Stimulated activated CD4-positive, alpha-beta T cell treated with anti-CD3 and anti-CD28 coated beads, Interleukin-4, amount 100 ng/mL, for 1 hour (primary cell): ENCODE results near the gene RGS19.
"Not testable (repeated sequence)": the region's sequence is repeated elsewhere in the genome, so short reads cannot be mapped to it uniquely, and the experiment has no call there.

ENCODE experiments used
- DNase-seq: peaks from one replicate; pipeline ENCODE4 v3.0.0-alpha.2; 2020

The RGS19 gene

DNA sequence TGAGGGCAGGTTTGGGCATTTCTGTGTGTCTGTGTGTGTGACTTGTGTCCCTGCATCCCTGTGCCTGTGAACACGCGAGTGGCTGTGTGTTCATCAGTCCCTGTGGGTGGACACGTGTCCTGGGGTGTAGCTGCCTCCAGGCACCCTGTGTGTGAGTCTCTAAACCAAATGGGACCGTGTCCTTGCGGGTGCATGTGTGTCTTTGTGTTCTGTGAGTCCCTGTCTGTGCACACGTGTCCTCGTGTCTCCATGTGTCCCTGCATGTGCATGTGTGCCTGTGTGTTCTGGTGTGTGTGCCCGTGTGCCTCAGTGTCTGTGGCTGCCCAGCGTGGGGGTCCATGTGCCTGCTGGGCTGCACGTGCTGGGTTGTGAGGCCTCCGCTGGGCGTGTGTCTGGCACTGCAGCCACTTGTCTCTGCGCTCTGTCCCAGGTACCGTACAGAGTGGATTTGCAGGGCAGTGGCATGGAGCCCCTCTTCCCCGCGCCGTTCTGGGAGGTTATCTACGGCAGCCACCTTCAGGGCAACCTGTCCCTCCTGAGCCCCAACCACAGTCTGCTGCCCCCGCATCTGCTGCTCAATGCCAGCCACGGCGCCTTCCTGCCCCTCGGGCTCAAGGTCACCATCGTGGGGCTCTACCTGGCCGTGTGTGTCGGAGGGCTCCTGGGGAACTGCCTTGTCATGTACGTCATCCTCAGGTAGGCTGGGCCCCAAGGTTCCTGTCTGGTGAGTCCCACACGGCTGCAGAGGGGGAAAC, 13.1 kb upstream of the RGS19 start:
- no peak for DNase-seq

DNA sequence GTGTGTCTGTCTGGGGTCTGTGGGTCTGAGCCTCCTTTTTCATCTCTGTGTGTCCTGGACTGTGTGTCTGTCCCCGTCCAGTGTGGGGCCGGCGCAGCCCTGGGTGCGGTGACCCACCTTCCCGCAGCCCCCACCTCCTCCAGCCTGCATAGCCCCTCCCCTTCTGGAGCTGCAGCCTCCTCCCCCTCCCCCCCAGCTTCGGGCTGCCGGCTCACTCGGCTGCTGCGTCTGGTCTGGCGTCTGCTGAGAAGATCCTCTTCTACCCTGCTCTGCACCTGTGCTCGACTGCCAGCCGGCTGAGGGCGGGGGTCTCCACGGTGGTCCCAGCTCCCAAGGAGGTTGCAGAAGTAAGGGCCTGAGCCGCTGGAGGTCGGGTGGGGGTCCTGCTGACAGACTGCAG, 12.5 kb upstream of the RGS19 start:
- DNase-seq, result no peak

DNA sequence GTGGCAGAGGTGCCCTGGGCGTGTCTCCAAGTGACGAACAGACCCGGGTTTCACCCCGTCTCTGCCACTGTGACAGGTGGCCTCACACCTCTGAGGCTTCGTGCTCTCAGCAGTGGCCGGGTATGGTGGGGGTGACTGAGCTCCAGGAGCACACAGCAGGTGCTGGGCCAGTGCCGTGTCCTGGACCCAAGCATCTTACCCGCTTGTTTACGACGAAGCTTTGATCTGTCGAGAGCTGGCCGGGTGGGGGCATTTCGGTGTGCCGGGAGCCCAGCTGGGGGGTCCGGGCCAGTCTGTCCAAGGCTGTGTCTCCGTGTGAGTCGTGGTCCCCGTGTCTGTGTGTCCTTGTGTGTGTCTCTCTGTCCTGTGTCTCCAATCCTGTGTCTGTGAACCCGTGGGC, 12.0 kb upstream of the RGS19 start:
- DNase-seq, result no peak

DNA sequence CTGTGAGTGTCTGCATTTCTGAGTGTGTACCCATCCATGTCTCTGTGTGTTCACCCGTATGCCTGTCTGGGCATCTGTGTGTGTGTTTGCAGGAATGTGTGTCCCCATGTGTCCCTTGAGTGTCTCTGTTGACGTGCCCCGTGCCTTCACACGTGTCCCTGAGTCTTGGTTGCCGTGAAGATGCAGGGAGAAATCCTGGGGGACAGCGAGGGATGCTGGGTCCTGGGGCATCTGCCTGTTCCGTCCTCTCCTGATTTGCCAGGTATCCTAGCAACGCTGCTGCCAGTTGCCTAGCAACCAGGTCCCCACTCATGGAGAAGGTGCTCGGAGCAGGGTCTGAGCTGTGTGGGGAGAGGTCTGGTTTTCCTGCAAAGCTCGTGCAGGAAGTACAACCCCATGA, 10.8 kb upstream of the RGS19 start:
- no peak for DNase-seq

DNA sequence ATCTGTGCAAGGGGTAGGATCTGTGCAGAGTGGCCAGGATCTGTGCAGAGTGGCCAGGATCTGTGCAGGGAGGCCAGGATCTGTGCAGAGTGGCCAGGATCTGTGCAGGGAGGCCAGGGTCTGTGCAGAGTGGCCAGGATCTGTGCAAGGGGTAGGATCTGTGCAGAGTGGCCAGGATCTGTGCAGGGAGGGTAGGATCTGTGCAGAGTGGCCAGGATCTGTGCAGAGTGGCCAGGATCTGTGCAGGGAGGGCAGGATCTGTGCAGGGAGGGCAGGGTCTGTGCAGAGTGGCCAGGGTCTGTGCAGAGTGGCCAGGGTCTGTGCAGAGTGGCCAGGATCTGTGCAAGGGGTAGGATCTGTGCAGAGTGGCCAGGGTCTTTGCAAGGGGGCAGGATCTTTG, 9.3 kb upstream of the RGS19 start:
- DNase-seq, result not testable (repeated sequence)

DNA sequence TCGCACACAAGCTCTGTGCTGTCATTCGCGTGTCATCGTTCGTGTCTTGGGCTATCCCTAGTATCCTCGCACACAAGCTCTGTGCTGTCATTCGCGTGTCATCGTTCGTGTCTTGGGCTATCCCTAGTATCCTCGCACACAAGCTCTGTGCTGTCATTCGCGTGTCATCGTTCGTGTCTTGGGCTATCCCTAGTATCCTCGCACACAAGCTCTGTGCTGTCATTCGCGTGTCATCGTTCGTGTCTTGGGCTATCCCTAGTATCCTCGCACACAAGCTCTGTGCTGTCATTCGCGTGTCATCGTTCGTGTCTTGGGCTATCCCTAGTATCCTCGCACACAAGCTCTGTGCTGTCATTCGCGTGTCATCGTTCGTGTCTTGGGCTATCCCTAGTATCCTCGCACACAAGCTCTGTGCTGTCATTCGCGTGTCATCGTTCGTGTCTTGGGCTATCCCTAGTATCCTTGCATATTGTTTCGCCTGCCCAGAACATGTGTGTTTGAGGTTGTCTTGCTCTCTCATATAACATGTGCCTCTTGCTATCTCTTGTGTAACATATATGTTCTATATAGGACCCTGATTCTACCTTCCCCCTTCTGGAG, 8.0 kb upstream of the RGS19 start:
- not testable (repeated sequence) for DNase-seq

DNA sequence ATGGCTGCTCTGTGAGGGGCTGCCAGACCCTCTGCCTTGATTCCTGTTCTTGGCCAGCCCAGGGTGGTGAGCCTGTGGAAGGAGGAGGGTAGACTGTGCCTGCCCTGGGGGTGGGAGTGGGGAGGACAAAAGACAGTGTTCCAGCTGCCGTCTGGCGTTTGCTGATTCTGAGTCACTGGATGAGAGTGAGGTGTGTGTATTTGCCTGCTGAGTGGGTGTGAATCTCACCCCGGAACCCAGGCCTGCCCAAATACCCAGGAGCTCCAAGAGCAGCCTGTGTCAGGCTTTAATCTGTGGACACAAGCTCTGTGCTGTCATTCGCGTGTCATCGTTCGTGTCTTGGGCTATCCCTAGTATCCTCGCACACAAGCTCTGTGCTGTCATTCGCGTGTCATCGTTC, 7.5 kb upstream of the RGS19 start:
- DNase-seq, result no peak

DNA sequence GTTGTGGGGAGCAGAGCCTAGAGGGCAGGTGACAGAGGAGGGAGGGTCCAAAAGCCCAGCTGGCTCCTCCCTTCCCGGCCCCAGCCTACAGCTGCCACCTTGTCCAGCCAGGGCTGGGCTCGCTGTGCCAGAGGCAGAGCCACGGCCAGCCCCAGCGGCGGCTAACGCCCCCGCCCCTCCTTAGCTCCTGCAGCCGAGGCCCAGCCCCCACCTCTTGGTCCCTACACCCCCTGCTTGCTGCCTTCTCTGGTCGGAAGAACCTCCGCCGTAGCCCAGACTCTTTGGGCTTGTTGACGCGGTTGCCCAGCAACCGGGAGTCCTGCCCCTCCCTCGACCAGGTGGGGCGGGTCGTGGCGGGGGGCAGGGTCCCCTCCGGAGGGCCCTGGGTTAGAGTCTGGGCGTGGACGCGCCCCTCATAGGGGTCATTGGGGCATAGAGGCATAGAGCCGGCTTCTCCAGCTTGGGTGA, 5.4 kb upstream of the RGS19 start:
- DNase-seq, result no peak

DNA sequence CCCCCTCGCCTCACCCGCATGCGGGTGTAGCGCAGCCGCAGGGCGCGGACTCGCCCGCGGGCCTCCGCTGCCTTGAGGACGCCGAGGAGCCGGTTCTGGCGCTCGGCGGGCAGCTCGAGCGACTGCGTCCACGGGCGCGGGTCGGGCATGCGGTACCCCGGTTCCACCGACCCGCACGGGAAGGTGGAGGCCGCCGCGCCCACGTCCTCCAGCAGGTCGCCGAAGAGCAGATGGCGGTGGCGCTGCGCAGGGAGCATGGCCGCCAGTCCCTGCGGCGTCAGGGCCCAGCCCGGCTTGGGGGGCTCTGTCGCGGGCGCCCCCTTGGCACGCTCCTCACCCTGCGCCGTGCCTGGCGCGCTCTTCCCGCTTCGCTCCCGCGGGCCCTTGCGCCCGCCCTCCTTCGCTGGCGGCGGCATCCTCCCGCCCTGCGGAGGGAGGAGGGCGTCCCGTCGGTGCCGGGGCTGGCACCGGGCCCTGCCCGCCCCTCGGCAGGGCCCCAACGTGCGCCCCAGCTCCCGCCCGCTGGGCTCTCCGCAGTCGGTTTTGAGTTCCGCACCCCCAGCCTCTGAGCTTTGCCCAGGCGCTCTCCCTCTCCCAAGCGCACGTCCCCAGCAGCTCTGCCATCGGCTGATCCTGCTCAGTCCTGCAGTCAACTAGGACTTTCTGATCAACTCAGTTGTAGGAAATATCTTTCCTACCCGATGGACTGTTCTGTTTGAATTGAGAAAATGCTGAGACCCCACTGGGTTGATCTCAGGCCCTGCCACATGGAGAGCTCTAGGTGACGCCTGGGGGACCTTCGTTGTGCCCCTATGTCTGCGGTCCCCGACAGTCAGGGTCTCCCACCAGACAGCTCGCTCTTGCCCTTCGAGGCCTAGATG, 4.7 kb upstream of the RGS19 start, which contains the start of gene LKAAEAR1:
TSS of gene LKAAEAR1 (minus strand) at position 595 of the 881 bp plus-strand sequence. CDS start at position 416, 179 bp downstream.
- DNase-seq, result no peak

DNA sequence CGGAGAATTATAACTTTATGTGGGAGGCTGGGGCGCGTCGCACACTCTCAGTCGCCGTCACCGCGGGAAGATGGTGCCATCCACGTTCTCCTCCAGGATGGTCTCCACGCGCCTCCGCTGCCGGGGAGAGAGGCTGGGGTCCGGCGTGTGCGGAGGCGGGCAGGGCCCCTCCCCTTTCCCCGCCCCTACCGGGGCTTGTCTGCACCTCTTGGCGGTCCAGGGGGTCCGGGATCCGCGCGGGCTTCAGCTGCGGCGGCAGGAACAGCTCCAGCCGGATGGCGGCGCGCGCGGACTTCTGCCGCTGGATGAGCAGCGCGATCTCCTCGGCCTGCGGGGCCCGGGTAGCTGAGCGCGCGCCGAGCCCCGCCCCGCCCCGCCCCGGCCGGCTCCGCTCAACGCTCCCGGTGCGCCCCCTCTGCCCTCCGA, 4.1 kb upstream of the RGS19 start:
- DNase-seq, result peak; percentile 74

DNA sequence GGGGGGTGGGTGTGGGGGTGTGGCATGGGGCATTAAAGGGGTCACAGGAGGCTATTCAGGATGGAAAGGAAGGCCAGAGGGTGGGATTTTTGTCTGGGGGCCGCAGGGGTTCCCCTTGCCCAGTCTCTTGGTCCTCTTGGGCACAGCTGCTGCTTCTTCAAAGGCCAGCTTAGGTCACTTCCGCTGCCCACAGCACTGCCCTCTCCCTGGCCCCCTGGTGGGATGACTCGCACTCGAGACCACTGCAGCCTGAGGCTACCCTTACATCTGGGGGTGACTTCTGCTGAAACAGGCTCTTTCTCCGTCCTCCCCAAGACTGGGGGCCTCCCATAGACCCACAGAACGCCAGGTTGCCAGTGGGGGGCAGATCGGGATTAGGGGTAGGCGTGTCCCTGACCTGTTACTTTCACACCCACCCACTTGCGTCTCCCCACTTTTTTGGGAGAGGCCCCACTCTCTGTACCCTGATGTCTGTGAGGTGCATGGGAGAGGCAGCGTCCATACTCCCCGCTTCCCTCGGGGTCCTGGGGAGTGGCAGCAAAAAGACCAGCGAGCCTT, 3.6 kb upstream of the RGS19 start:
- no peak for DNase-seq

DNA sequence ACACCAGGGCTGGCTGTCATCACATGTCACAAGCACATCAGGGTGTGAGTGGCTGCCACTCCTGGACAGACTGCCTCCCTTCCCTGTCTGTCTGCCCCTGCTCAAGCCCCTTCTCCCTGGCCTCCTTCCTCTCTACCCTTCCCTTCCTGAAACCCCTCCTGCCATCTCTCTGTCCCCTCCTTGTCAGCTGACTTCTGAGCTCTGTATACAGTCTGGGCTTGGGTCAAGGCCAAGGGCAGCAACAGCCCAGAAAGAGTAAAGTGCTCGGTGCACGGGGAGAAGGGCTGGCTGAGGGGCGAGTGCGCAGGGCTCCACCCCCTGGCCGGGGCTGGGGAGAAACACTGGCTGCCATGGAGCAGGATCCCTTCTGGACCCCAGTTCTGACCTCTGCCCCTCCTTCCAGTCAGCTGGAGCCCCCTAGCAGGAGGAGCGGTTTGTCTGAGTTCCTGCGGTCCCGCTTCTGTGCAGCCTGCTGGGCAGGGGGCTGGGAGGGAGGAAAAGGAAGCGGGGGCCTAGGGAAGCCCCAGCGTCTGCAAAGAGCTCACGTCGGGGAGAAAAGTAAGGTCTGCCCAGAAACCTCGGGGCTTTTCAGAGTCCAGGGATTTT, 2.9 kb upstream of the RGS19 start:
- DNase-seq, result no peak

DNA sequence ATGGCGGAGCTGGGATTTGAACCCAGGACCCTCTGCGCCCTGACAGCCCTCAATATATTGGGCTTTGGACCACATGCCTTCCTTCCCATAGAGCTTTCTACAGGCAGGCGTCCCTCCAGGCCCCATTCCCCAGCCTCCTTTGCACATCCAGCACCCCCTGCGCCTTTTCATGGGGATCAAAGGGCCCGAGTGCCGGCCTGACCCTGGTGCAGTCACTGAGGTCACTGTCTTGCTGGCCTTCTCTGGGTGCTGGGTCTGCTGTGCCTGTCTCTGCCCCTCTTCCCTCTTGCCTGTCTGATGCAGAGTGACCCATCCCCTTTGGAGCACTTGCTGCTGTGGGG, 2.3 kb upstream of the RGS19 start:
- no peak for DNase-seq

DNA sequence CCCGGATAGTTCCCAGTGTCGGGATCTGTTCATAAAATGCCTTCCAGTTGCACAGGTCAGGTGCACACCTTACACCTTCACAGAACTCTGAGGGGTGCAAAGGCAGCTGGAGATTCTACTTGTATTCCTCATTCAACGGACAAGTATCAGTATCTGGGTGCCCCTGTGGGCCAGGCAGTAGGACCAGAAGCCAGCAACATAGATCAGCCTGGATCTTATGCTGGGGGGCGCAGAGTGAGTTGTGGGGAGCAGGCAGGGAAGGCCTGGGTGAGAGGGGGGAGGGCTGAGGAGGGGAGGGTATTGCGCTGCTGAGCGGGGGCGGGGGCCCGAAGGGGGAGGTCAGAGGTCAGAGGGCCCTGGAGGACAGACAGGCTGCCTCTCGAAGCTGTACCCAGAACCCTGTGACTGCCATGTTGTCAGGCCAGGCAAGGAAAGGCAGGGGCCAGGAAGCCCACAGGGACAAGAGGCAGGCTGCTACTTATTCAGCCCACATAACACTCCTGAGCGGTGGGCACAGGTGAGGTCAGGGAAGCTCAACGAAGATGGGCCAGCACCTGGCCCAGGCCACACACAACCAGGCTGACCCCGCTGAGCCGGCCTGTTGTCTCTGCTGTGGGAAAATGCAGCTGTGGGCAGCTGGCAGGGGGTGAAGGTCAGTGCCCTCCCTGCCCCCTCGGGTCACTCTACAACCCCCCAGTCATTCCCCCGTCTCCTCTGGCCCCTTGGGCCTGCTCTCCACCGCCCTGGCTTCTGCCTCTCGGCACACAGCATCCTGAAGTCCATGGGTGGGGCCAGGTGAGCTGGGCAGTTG, 1.7 kb upstream of the RGS19 start:
- DNase-seq, result no peak

DNA sequence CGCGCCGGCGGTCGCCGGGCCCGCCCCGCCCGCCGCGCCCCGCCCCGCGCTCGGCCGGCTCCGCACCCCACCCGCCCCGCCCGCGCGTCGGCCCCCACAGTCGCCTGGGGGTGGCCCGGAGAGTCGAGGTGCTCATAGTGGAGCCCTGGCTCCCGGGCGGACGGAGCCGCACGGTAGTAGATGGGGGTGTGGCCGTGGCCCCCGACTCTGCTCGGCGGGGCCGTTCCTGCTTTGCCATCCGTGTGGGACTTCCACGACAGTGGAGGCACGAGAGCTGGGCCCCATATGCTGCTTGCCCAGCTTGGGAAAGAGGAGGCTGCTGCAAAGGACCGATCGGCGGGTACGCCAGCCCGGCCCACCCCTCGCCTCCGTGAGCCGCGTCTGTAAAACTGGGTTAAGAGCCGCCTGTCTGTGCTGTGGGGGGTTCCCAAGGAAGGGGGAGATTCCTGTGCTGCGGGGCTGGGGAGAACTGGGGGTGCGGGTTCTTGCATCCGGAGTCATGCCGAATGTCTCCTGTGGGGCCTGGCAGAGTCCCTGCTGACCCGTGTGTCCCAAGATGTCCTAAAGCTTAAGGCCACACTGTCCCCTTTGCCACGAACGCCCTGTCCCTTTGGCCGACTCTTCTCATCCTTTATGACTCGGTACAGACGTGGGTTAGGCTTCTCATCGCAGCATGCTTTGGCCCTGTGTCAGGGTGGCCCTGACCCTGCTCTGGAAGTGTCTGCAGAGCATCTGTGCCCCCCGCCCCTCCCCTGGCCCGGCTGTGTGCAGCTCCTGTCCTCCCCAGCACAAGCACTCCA, 895 bp upstream of the RGS19 start, which contains the start of gene OPRL1:
TSS of gene OPRL1 (plus strand) at position 70 of the 800 bp plus-strand sequence. CDS start 12,639 bp downstream, outside the sequence.
- no peak for DNase-seq

DNA sequence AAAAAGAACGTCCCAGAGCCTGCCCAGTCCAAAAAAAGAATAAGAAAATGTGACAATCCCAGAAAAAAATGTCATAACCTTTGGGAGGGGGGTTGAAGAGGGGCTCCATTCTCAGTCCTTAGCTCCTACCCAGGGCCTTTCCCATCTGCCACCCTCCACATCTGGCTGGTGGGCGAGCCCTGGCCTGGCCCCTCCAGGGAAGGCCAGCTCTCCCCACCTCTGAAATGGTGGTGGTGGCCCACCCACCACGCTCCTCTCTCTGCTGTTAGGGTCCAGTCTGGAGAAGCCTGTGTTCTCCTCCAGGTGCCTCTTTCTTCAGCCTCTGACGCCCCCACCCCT, 415 bp downstream of the RGS19 start:
- no peak for DNase-seq

DNA sequence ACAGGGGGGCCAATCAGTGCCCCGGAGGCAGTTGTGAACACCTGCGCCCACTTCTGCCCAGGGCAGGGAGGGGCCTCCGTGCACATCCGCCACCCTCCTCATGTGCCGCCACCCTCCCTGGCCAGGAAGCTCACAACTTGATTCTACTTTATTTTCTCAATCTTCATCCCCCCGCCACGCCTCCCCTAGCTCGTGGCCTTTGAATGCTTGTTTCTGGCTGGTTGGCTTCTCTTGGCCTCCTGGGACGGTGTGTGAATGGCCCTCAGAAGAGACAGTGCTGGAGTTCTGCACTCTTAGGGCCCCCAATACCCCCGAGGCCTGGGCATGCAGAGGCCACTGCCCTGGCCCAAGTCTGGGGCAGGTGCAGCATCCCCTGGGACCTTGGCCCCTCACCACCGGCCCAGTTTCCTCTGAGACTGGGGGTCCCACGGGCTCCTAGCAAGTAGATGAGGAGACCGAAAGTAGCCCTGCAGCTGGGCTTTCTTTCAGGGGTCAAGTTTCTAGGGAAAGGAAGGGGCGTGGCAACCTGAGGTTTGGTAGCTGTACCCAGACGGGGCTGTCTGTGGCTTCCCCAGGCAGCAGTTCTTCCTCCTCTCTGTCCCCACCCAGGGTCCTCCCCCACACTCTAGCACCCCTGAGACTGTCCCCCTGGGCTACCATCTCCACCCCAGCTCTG, 1.3 kb downstream of the RGS19 start:
- DNase-seq, result peak; percentile 44

DNA sequence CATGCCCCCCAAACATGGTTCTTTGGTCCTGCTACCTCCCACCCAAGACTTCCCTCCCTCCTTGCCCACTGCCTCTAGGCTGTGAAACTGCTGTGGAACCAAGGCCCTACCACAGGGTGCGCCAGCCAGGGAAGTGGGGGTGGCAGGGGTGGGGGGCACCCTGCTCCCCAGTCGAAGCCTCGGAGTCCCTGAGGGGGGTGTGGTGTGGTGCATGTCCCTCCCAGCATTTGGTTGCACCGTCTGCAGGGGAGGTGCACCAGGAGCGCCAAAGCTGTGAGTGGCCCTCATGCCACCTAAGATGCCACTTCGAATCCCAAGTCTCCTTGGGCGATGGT, 1.8 kb downstream of the RGS19 start:
- no peak for DNase-seq

DNA sequence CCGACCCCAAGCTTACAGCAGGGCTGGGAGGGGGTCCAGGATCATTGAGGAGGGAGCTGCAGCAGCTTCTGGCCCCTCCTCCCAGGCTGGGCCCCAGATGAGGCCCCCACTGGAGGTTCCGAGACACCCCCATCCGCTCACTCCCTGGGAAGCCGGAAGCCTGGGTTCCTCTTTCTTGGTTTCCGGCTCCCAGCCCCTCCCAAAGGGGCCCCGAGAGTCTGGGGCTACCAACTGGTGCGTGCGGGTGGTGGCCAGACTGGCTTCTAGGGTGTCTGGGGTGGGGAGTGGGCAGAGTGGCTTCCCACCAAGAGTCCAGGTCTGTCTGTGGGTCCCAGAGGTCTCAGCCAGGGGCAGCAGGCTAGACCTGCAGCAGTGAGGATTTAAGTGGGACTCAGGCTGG, 2.2 kb downstream of the RGS19 start:
- DNase-seq, result no peak
